ENCODE results near the gene SMAD9.

Gene SMAD9

GRCh38 chr13:36866232-36866631, 53.8 kb downstream of the SMAD9 start:
- no peaks in the 10 kb centered on the region for H3K4me1 Mint-ChIP-seq
- H3K36me3 Mint-ChIP-seq: no peaks in the 10 kb centered on the region
- H3K27me3 Mint-ChIP-seq: peaks cover 13% of the 10 kb centered on the region

GRCh38 chr13:36865265-36865664, 54.8 kb downstream of the SMAD9 start:
- no peak for ATAC-seq (ENCODE audit: low read depth)
- Mint-ChIP-seq H3K4me3 (no peak overlapping the region), H3K27me3 (peaks cover 13% of the 10 kb centered on the region)

More at GRCh38 chr13:36866232-36866631, 53.8 kb downstream of the SMAD9 start:
- H3K27ac Mint-ChIP-seq: no peak overlapping the region
- no peak overlapping the region for H3K4me3 Mint-ChIP-seq
- no peak for DNase-seq (ENCODE audit: low spot score in 2 of 2)
- no peaks in the 10 kb centered on the region for H3K9me3 Mint-ChIP-seq
- no peak for ATAC-seq (ENCODE audit: low read depth)

DNA sequence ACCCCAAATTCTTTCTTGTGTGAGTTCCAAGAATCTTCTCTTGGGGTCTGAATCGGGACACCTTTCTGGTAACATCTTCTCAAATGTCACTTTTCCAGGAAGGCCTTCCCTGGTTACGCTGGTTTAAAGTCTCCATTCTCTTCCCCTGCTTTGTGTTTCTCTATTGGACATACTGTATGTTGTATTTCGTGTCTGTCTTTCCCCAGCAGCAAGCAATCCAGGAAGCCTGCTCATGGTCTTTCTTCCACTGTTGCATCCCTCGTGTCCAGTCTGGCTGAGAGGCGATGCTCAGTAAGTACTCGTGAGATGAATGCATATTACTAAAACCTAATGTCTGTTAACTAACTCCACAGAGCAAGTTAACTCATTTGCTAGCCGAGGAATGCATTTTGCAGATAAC, 57.3 kb downstream of the SMAD9 start:
- H3K4me1 Mint-ChIP-seq: no peaks in the 10 kb centered on the region
- no peak overlapping the region for H3K27ac Mint-ChIP-seq
- no peak overlapping the region for H3K4me3 Mint-ChIP-seq
- H3K36me3 Mint-ChIP-seq: no peaks in the 10 kb centered on the region
- H3K9me3 Mint-ChIP-seq: no peaks in the 10 kb centered on the region
- ATAC-seq (ENCODE audit: low read depth) (no peak), DNase-seq (ENCODE audit: low spot score in 2 of 2) (no peak)
- H3K27me3 Mint-ChIP-seq: peaks cover 10% of the 10 kb centered on the region

More at GRCh38 chr13:36865265-36865664, 54.8 kb downstream of the SMAD9 start:
- H3K27ac Mint-ChIP-seq: no peak overlapping the region
- no peaks in the 10 kb centered on the region for H3K36me3 Mint-ChIP-seq
- no peak for DNase-seq (ENCODE audit: low spot score in 2 of 2)
- H3K9me3 Mint-ChIP-seq: no peaks in the 10 kb centered on the region
- no peaks in the 10 kb centered on the region for H3K4me1 Mint-ChIP-seq

DNA sequence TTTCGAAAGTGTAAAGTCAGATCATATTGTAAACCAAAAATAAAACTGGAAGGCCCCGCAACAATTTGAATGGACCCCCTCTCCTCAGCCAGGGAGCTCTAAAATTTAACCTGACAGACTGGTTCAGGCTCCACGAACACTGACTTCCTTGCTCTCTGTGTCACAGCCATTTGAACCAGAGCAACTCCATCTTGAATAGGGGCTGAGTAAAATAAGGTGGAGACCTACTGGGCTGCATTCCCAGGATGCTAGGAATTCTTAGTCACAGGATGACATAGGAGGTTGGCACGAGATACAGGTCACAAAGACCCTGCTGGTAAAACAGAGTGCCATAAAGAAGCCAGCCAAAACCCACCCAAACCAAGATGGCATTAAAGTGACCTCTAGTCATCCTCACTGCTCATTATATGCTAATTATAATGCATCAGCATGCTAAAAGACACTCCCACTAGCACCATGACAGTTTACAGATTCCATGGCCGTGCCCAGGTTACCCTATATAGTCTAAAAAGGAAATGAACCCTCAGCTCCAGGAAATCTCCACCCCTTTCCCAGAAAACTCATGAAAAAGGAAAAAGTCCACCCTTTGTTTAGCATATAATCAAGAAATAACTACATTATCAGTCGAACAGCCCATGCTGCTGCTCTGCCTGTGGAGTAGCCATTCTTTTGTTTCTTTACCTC, 57.9 kb downstream of the SMAD9 start:
- H3K27ac Mint-ChIP-seq: no peak overlapping the region
- H3K4me1 Mint-ChIP-seq: no peaks in the 10 kb centered on the region
- H3K36me3 Mint-ChIP-seq: no peaks in the 10 kb centered on the region
- ATAC-seq (ENCODE audit: low read depth) (no peak), DNase-seq (ENCODE audit: low spot score in 2 of 2) (no peak)
- H3K4me3 Mint-ChIP-seq: no peak overlapping the region
- H3K27me3 Mint-ChIP-seq: peaks cover 13% of the 10 kb centered on the region
- H3K9me3 Mint-ChIP-seq: no peaks in the 10 kb centered on the region

GRCh38 chr13:36859259-36859658, 60.8 kb downstream of the SMAD9 start:
- no peaks in the 10 kb centered on the region for H3K9me3 Mint-ChIP-seq
- DNase-seq (ENCODE audit: low spot score in 2 of 2): no peak
- H3K27me3 Mint-ChIP-seq: peaks cover 11% of the 10 kb centered on the region
- H3K4me3 Mint-ChIP-seq: no peak overlapping the region
- H3K27ac Mint-ChIP-seq: no peak overlapping the region
- H3K36me3 Mint-ChIP-seq: no peaks in the 10 kb centered on the region
- H3K4me1 Mint-ChIP-seq: no peaks in the 10 kb centered on the region
- no peak for ATAC-seq (ENCODE audit: low read depth)

DNA sequence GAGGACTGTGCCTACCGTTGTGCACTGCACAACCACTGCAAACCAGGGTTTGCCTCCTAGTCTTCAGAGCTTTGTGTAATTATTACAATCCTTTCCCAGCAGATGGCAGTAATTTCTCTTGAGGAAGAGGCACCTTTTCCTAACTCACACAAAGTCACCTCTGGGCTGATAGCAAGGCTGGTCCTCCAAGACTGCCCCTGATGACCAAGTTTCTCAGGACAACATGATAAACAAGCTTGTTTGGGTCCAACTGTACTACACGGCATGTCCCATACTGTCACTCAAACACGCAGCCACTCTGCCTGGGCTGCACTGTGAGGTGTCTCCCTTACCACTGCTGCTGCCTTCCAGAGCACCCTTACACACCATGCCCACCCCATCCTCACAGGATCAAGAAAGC, 61.7 kb downstream of the SMAD9 start:
- H3K9me3 Mint-ChIP-seq: no peaks in the 10 kb centered on the region
- H3K4me3 Mint-ChIP-seq: no peak overlapping the region
- peaks cover 13% of the 10 kb centered on the region for H3K27me3 Mint-ChIP-seq
- ATAC-seq (ENCODE audit: low read depth) (peak; percentile 27), DNase-seq (ENCODE audit: low spot score in 2 of 2) (no peak)
- H3K27ac Mint-ChIP-seq: no peak overlapping the region
- no peaks in the 10 kb centered on the region for H3K36me3 Mint-ChIP-seq
- no peaks in the 10 kb centered on the region for H3K4me1 Mint-ChIP-seq

DNA sequence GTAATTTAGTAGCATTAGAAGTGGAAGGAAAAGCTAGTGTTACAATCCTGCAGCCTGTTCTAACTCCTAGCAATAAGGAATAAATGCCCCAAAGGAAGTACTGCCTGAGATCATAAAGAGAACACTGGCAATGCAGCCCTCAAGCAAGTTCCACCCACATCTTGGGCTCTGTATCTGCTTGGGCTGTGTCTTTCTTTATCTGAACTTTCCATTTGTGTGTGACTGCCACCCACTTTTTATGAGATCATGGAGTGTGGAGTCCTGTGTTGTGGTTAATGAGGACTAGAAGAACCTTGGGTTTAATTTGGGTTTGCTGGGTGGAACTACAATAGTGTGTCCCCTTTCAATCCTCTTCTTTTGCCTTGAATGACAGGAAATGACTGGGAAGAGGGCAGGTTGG, 62.8 kb downstream of the SMAD9 start:
- Mint-ChIP-seq H3K9me3 (no peaks in the 10 kb centered on the region), H3K36me3 (no peaks in the 10 kb centered on the region), H3K27me3 (peaks cover 9% of the 10 kb centered on the region), H3K4me1 (no peaks in the 10 kb centered on the region), H3K4me3 (no peak overlapping the region), H3K27ac (no peak overlapping the region)
- DNase-seq (ENCODE audit: low spot score in 2 of 2) (no peak), ATAC-seq (ENCODE audit: low read depth) (no peak)

- Mint-ChIP-seq H3K27me3 (peaks cover 11% of the 10 kb centered on the region), H3K4me1 (peaks cover 3% of the 10 kb centered on the region), H3K4me3 (no peak overlapping the region), H3K9me3 (no peaks in the 10 kb centered on the region), H3K27ac (no peak overlapping the region), H3K36me3 (no peaks in the 10 kb centered on the region)
- no peak for DNase-seq (ENCODE audit: low spot score in 2 of 2)
- no peak for ATAC-seq (ENCODE audit: low read depth)
These were observed 69.1 kb downstream of the SMAD9 start for GRCh38 chr13:36850790-36851438.

GRCh38 chr13:36848199-36848982, 71.6 kb downstream of the SMAD9 start:
- Mint-ChIP-seq H3K4me3 (no peak overlapping the region), H3K9me3 (no peaks in the 10 kb centered on the region), H3K36me3 (no peaks in the 10 kb centered on the region), H3K27ac (no peak overlapping the region), H3K4me1 (peaks cover 3% of the 10 kb centered on the region), H3K27me3 (peaks cover 8% of the 10 kb centered on the region)
- ATAC-seq (ENCODE audit: low read depth) (no peak), DNase-seq (ENCODE audit: low spot score in 2 of 2) (no peak)

- H3K27ac Mint-ChIP-seq: no peak overlapping the region
- DNase-seq (ENCODE audit: low spot score in 2 of 2) (no peak), ATAC-seq (ENCODE audit: low read depth) (no peak)
- H3K27me3 Mint-ChIP-seq: peaks cover 8% of the 10 kb centered on the region
- H3K4me1 Mint-ChIP-seq: peaks cover 3% of the 10 kb centered on the region
- no peaks in the 10 kb centered on the region for H3K9me3 Mint-ChIP-seq
- no peak overlapping the region for H3K4me3 Mint-ChIP-seq
- no peaks in the 10 kb centered on the region for H3K36me3 Mint-ChIP-seq
These were observed 72.4 kb downstream of the SMAD9 start for GRCh38 chr13:36847606-36848005.

DNA sequence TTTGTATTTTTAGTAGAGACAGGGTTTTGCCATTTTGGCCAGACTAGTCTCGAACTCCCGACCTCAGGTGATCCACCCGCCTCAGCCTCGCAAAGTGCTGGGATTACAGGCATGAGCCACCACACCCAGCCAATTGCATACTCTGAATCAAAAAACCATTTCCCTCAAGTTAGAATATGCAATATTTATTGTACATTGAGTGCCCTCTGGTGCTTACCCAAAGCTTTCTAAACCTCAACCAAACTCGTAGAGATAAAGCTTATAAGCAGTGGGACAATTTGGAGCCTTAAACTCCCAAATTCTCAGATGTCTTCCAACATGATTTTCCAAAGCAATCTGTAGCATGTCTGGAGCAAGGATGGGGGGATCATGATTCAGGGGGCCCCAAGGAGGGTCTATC, 78.6 kb downstream of the SMAD9 start:
- Mint-ChIP-seq H3K27ac (no peak overlapping the region), H3K9me3 (no peaks in the 10 kb centered on the region), H3K36me3 (no peaks in the 10 kb centered on the region), H3K4me3 (no peak overlapping the region), H3K27me3 (no peaks in the 10 kb centered on the region), H3K4me1 (peaks cover 2% of the 10 kb centered on the region)
- DNase-seq (ENCODE audit: low spot score in 2 of 2): no peak
- ATAC-seq (ENCODE audit: low read depth): no peak

- ATAC-seq (ENCODE audit: low read depth): no peak
These were observed 79.3 kb downstream of the SMAD9 start for GRCh38 chr13:36840718-36841250.

GRCh38 chr13:36839981-36840380, 80.1 kb downstream of the SMAD9 start:
- H3K36me3 Mint-ChIP-seq: peaks cover 3% of the 10 kb centered on the region
- H3K4me1 Mint-ChIP-seq: peaks cover 2% of the 10 kb centered on the region
- no peaks in the 10 kb centered on the region for H3K9me3 Mint-ChIP-seq
- no peak overlapping the region for H3K27ac Mint-ChIP-seq
- H3K27me3 Mint-ChIP-seq: no peaks in the 10 kb centered on the region
- no peak overlapping the region for H3K4me3 Mint-ChIP-seq
- no peak for DNase-seq (ENCODE audit: low spot score in 2 of 2)
- no peak for ATAC-seq (ENCODE audit: low read depth)

More at GRCh38 chr13:36840718-36841250, 79.3 kb downstream of the SMAD9 start:
- Mint-ChIP-seq H3K36me3 (peaks cover 3% of the 10 kb centered on the region), H3K27me3 (no peaks in the 10 kb centered on the region), H3K4me1 (peaks cover 2% of the 10 kb centered on the region), H3K9me3 (no peaks in the 10 kb centered on the region), H3K4me3 (no peak overlapping the region), H3K27ac (no peak overlapping the region)
- no peak for DNase-seq (ENCODE audit: low spot score in 2 of 2)

GRCh38 chr13:36839281-36839680, 80.8 kb downstream of the SMAD9 start:
- Mint-ChIP-seq H3K36me3 (peaks cover 3% of the 10 kb centered on the region), H3K27ac (no peak overlapping the region), H3K4me1 (peaks cover 2% of the 10 kb centered on the region), H3K27me3 (no peaks in the 10 kb centered on the region), H3K9me3 (no peaks in the 10 kb centered on the region), H3K4me3 (no peak overlapping the region)
- no peak for ATAC-seq (ENCODE audit: low read depth)
- DNase-seq (ENCODE audit: low spot score in 2 of 2): no peak
